Measurements from ENCODE around the gene ENTPD7.
A peak's percentile ranks its signal among the peaks of the same experiment; 100 is the strongest.
"Not testable (repeated sequence)": the region's sequence is repeated elsewhere in the genome, so short reads cannot be mapped to it uniquely, and the experiment has no call there.

ENTPD7 gene

DNA sequence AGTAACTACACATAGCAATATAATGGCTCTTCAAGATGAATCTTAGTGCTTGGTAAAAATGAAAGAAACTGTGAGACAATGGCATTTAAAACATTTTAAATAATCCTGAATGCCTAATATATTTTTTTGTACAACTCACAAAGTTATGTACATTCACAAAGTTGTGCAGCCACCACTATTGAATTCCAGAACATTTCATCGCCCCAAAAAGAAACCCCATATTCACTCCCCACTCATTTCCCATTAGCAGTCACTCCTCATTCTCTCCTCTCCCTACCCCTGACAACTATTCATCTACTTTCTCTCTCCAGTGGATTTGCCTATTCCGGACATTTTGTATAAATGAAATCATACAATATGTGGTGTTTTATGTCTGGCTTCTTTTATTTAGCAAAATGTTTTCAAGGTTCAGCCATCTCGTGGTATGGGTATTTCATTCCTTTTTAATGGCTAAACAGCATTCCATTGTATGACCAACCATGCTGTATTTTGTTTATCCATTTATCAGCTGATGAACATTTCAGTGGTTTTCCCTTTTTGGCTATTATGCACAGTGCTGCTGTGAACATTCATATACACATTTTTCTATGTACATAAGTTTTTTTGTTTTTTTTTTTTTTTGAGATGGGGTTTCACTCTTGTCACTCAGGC, 34.7 kb downstream of the ENTPD7 start:
- DNase-seq: no peak

DNA sequence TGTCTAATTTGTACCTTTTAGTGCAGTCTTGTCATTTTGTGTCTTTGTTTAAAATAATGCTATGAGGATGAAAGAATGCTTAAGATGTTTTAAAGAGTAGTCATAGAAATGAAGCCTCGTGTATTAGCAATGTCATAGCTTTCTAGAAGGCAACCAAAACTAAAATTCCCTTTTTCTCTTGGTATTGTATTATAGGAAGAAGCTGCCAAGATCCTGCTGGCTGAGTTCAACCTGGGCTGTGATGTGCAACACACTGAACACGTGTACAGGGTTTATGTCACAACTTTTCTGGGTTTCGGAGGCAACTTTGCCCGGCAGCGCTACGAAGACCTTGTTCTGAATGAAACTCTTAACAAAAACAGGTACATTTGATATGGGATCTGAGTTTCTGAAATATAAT, 36.5 kb downstream of the ENTPD7 start:
- no peak for DNase-seq

DNA sequence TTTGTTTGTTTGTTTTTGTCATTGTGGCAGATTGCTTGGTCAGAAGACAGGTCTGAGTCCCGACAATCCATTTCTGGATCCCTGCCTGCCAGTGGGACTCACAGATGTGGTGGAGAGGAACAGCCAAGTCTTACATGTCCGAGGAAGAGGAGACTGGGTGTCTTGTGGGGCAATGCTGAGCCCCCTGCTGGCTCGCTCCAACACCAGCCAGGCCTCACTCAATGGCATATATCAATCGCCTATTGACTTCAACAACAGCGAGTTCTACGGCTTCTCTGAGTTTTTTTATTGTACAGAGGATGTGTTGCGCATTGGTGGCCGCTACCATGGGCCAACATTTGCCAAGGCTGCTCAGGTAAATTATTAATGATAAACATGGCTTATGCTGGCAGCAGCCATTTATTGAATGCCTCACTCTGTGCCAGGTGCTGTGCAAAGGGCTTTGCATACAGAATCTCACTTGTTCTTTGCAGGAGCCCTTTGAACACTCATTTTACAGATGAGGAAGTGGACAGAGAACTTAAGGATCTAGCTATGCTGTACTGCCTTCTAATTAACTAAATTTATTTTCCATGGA, 39.3 kb downstream of the ENTPD7 start:
- no peak for DNase-seq

DNA sequence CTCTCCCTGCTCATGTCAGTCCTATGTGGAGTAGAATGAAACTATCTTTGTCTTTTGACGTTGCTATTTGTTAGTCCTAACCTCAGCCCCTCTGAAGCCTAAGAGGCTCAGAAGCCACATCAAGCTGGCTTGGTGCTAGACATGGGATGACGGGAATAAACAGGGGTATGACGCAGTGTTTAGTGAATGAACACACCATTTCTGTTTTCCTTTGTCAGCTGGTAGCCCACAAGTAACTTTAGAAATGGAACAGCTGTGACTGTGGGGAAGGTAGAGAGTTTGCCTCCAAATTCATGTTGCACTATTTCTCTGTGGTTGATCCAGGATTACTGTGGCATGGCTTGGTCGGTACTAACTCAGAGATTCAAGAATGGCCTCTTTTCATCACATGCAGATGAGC, 41.3 kb downstream of the ENTPD7 start:
- no peak for DNase-seq

DNA sequence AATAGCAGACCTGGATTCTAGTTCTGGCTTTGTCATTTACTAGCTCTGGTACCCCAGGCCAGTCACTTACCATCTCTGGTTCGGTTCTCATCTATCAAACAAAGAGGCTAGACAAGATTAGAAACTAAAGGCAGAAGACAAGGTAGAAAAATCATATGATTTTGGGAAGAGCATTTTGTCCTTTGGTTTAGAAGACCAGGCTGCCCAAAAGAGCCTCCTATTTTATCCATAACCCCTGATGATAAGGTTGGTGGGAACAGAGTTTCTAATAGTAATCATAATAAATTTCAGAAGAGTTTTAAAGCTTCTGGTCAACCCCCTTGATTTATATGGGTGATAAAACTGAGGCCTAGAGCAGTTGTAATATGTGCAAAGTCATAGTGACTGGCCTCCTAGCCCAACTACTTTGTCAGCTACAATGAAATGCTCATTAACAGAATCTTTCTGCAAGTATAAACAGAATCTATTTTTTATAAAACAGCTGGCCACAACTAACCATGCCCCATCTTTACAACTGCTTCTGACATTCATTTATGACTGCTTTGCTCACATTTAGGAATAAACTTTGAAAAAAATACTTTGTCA, 49.2 kb downstream of the ENTPD7 start:
- DNase-seq: no peak

DNA sequence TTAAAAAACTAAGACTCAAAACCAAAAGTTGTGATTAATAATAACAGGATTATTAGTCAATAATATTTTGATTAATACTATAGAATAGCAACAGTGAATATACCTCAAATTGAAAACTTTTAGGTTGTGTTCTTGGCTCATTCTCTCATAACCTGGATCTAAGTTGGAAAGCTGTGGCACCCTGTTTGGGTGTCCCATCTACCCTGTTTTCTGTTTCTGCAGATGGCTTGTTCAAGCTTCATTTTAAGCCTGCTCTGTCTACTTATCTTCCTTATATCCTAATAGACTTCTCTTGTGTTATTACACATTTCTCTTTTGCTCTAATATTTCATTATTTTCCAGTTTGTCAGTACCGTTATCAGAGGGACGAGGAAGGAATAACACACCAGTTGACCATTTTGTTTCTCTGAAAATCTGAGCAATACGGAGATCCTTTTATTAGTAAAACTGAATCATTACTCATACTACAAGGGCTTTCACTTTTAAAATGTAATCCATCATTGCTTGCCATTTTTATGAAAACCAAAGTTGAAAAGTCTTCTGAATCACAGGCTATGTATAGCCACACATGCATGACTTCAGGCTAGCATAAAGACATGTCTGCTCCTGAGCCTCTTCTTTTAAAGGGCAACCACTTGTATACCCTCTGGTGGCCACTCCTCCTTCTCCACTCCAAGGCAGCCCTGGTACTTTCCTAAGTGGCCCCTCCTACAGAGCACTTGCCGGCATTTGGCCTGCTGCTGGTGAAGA, 50.3 kb downstream of the ENTPD7 start:
- DNase-seq: no peak

DNA sequence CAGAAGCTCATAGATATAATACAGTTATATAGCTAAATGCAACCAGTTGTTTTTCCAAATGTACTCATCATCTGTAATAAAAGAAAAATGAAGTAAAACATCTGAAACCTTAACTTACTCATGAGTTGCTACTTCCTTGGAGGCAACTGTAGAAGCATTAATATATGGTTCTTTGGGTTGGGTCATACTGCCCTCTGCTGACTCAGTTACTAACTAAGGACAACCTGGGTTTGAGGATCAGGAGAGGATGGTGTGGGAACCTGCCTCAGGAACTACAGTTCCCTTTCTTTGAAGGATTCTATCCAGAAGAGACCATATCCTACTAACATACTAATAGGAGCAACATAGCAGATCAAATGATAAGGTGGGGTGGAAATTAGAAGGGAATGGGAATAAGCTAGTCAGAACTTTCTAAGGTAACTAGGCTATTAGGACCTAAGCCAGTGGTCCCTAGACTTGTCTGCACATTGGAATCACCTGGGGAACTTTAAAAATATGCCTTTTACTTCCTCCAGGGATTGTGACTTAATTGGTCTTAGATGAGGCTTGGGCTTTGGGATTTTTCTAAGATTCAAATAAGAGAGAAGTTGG, 51.9 kb downstream of the ENTPD7 start:
- DNase-seq: no peak

DNA sequence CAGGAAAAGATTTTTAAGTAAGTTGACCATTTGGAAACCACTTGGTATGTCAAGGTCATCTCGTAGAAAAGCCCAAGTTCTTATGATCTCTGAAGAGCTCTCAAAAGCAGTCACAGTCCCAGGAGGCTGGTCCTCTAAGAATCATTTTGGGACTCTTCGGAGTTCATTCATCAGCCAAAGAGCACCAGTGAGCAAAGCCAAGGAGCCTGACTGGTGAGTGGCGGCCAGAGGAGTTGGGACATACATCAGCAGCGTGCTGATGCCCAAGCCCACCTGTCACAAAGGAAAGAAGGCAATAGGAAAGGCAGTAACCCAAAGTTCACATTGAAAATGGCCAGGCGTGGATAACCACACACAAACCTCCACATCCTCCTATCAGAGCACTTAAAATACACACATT, 55.1 kb downstream of the ENTPD7 start:
- DNase-seq: no peak

DNA sequence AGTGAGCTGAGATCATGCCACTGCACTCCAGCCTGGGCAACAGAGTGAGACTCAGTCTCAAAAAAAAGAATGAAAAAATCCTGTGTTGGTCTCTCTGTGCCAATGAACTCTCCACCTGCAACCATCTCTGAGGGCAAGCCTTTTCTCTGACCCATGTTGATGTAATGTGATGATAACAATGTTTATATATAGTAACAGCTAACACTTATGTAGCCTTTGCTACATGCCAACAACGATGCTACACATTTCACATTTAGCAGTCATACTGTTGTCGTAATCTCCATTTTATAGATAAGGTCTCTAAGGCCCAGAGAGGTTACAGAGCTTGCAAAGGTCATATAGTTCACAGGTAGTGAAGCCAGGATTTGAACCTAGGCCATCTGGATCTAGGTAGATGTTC, 61.1 kb downstream of the ENTPD7 start:
- DNase-seq: no peak

DNA sequence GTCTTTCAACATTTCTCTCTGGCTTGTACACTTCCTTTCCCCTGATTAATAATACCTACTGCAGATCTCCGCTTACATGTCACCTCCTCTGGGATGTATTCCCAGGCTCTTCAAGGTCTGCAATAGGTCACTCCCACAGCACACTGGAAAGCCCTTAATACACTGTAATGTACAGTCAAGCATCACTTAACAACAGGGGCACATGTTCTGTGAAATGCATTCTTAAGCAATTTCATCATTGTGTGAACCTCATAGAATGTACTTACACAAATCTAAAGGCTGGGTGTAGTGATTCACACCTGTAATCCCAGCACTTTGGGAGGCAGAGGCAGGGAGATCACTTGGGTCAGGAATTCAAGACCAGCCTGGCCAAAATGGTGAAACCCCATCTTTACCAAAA, 70.7 kb downstream of the ENTPD7 start:
- no peak for DNase-seq

DNA sequence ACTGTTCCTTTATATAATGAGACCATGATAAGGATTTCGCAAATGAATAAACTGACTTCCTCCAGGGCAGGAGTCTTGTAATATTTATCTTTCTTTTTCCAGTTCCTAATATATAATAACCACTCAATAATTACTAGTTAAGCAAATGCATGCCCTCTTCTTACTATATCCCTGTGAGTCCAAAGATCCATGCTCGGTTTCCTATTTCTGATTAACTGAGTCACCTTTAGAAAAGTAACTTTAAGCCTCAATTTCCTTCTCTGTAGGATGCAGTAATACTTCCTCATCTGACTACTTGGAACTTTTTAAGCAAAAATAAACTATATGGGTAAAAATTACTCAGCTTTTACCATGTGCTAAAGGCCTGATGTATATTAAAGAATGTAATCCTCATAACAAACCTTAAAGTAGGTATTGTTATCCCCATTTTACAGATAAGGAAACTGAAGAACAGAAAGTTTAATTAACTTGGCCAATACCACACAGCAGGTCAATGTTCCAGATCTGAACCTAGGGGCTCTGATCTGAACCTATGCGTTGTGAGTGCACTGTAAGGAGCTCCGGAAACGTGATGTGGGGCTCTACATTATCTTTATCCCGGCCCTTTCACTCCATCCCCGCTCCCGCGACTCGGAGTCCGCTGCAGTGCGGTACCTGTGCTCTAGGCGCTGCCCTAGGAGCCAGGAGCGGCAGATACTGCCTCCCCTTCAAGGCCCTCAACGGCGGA, 72.2 kb downstream of the ENTPD7 start:
- no peak for DNase-seq

DNA sequence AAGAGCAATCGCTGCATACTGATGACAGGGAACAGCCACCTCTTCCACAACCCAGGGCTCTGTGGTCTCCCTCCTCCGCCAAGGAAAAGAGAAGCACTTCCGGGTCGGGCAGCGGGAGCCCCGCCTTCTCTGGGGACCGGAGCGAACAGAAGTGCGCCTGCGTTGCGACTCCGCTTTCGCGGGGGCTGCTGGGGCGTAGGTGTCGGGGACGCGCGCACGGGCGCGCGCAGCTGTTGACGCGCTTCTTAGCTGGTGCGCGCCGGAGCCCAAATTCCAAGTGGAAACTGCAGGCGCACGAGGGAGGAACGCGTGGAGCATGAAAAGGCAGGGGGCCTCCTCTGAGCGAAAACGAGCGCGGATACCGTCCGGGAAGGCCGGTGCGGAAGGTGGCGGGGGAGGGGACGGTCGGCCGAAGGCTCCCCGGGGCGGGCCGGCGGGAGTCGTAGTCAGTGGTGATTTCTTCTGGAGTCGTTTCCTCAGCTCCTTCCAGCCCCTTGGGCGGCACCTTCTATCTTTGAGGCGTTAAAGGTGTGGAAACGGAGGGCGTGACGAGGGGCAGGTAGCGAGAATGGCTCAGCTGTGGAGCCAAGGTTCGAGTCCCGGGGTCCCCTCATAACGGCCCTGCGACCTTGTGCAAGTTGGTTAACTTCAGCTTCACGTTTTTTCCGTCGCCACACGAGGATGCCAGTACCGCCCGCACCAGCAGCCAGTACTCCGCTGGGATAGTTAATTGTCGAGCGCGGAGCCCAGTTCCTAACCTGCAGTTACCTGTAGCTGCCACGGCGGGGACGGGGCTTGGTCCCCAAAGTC, 72.9 kb downstream of the ENTPD7 start, which contains the start of the genes COX15 and CUTC:
TSS of gene COX15 (minus strand) at position 95 of the 810 bp plus-strand sequence. CDS start at position 17, 78 bp downstream.
TSS of gene CUTC (plus strand) at position 202 of the 810 bp plus-strand sequence. CDS start at position 317, 115 bp downstream.
- peak; percentile 63 for DNase-seq

DNA sequence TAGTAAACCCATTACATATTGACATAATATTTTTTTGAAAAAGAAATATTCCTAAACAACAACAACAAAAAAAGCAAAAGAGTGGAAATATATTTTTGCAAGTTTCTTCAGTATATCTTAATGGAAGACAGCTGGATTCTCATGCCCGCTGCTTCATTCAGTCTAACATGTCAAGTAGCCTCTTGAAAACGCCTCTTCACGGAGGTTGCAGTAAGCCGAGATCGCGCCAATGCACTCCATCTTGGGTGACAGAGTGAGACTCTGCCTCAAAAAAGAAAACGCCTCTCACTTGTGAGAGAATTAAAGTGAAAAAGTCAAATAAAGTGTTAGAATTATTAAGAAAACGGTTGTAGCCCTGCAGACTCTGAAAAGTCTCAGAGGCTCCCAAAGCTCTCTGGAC, 74.1 kb downstream of the ENTPD7 start:
- no peak for DNase-seq

DNA sequence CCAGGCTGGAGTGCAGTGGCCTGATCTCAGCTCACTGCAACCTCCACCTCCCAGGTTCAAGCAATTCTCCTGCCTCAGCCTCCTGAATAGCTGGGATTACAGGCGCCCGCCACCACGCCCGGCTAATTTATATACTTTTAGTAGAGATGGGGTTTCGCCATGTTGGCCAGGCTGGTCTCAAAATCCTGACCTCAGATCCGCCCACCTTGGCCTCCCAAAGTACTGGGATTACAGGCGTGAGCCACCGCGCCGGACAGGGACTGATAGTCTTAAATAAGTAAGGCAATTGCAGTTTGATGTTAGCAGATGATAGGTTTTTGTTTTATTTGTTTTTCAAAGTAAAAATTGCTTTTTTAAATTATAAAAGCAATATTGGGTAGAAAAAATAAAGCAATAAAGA, 74.8 kb downstream of the ENTPD7 start:
- DNase-seq: not testable (repeated sequence)

DNA sequence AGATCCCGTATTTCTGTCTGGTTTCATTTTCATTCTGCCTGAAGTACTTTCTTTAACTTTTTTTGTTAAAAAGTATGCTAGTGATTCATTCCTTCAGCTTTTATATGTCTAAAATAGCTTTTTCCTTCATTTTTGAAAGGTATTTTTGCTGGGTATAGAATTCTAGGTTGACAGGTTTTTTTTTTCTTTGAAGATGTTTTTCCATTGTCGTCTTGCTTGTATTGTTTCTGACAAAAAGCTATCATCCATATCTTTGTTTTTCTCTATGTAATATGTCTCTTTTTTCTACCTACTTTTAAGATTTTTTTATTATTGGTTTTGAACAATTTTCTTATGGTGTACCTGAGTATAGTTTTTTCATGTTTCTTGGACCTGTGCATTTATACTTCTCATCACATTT, 81.0 kb downstream of the ENTPD7 start:
- DNase-seq: no peak

DNA sequence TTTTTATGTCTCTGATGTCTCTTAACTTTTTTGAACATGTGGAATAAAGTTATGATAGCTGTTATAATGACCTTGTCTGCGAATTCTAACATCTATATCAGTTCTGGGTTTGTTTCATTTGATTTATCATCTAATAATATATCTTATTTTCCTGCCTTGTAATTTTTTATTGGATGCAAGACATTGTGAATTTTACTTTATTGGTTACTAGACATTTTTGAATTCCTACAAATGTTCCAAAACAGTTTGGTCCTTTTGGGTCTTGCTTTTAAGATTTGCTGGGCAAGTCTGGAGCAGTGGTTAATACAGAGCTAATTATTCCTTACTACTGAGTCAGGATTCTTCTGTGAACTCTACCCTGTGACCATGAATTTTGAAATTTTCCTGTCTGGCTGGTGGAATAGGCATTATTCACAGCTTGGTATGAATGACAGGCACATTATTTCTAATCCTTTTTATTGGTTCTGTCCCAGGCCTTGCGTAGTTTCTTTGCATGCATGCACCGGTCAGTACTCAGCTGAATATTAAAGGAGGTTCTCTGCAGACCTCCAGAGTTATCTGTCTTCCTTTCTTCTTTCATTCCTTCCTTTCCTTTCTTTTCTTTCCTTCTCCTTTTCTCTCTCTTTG, 81.7 kb downstream of the ENTPD7 start:
- no peak for DNase-seq

DNA sequence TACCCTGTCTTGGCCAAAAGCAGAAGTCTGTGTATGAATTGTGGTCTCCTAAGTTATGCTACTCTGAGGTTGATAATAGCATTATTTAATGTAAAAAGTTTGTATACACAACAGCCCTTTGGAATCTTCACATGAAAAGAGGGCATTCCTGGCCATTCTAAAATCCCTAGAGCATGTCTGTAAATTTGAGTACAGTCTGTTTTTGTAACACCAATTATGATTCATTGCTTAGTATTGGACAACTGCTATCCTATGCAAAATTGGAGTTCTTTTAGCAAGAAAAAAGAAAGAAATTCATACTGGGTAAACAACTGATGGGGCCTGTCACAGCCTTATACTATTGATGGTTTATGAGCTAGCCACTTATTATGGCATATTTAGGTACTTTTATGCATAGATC, 82.9 kb downstream of the ENTPD7 start:
- DNase-seq: no peak

DNA sequence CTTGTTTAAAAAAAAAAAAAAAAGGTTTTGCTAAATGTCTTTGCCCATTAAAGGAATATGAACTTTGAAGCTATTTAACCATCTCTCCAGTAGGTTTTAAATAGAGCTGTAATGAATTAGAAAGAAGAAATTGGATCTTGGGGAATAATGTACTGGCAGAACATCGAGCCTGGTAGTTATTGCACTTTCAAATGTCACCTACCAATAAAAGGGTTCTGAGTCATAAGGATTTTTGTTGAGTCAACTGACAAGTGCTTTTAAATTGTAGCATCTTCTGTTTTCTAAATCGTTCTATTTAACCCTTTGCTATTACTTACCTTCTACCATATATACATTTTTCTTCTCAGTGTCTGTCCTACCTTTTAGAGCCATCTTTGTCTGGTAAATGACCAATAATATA, 83.4 kb downstream of the ENTPD7 start:
- DNase-seq: no peak

DNA sequence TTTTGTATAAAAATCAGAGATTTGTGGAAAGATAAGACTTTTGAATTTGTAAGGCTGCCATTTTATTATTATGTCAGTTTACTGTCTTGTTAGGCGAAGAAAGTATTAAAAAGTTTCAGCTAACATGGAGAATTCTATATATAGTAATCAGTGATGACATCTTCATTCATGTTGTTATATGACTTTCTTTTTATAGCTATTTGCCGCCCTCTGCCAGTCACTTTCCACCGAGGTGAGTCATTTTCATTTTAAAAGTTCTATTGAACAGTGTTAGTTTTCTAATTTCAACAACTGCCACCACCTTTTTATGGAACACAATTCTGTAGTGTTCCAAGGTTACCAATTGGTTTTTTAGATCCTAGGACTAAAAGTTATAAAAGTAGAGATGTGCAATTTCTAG, 84.5 kb downstream of the ENTPD7 start:
- DNase-seq: no peak

DNA sequence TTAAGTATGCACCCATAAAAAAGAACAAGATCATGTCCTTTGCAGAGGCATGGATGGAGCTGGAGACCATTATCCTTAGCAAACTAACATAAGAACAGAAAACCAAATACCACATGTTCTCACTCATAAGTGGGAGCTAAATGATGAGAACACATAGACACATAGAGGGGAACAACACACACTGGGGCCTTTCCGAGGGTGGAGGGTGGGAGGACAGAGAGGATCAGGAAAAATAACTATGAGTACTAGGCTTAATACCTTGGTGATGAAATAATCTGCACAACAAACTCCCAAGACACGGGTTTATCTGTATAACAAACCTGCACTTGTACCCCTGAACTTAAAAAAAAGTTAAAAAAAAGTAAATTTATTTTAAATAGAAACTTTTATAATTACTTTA, 86.9 kb downstream of the ENTPD7 start:
- not testable (repeated sequence) for DNase-seq

DNA sequence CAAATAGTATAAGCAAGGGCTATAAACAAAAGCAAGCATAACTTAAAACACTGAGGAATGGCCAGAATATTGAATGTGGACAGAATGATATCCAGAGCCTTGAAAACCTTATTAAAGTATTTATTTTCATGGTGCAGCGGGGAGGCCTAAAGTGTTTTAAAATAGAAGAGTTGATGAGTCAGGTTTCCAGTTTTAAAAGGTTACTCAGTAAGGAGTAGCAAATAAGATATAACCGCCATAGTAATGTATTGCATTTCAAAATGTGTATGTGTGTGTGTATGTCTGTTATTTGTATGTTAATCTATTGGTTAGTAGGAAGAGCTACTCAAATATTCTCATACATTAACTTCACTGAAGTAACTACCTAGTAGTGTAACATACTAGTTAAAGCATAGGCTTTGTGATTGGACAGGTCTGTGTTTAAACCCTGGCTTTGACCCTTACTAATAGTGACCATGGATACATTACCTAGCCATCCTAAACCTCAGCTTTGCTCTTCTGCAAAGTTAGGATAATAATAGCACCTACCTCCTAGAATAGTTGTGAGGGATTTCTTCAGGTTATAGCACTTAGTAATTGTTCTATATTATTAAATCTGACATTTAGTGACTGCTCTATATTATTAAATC, 89.6 kb downstream of the ENTPD7 start:
- no peak for DNase-seq
